Adrenal gland (tissue), 12 donors: ENCODE measurements around the gene FGGY. TPM values are rescaled to one million over a fixed set of nuclear protein-coding genes. Genes with fewer than 3 reads are reported as not detected.

ENCODE experiments used
- DNase-seq, 7 donors: peaks; one replicate each; pipeline ENCODE4 v3.0.0-alpha.2; 2019 to 2020
- H3K27ac ChIP-seq, 5 donors: fragments of 200-600 bp; sonication (generic) in 4 of 5; 1 replicate in 3 of 5; 2 replicates in 2 of 5; pipeline versions ENCODE4 v1.5.1 to v1.8.0; 2016 to 2020; ENCODE audit warnings: mild to moderate bottlenecking in 1 of 5
- H3K27me3 ChIP-seq: fragments of 200-600 bp; 2 replicates; pipeline ENCODE4 v1.8.0; 2021
- H3K36me3 ChIP-seq, 2 donors: fragments of 200-600 bp; replicated peaks in 1 of 2; 1 replicate in 1 of 2; 2 replicates in 1 of 2; pipeline versions ENCODE4 v1.5.1 to v1.8.0; 2018 to 2022
- H3K4me1 ChIP-seq, 2 donors: fragments of 200-600 bp; replicated peaks in 1 of 2; 1 replicate in 1 of 2; 2 replicates in 1 of 2; pipeline versions ENCODE4 v1.5.1 to v1.8.0; 2018 to 2021
- H3K4me3 ChIP-seq, 4 donors: fragments of 200-600 bp; sonication (generic) in 3 of 4; one replicate each; pipeline ENCODE4 v1.5.1; 2016 to 2018
- H3K9me3 ChIP-seq, 3 donors: fragments of 200-600 bp; sonication (generic) in 1 of 3; replicated peaks in 1 of 3; 1 replicate in 2 of 3; 2 replicates in 1 of 3; pipeline versions ENCODE4 v1.5.1 to v1.8.0; 2016 to 2021
- POLR2A ChIP-seq, 2 donors: fragments of 450-650 bp; IDR thresholded peaks; one replicate each; pipeline ENCODE4 v1.6.1; 2017; ENCODE audit warnings: antibody characterized with exemption in 2 of 2, mild to moderate bottlenecking in 2 of 2, moderate library complexity in 1 of 2
- WGBS, 4 donors: extraction: QIAGEN DNeasy Blood & Tissue Kit in 2 of 4; methylation state at CpG; one replicate each; pipeline versions ENCODE4 v1.1.5 to v1.1.7; 2013 to 2017; 5-methylcytosine and 5-hydroxymethylcytosine counted together
- intact Hi-C, 2 donors: fragments of 100-400 bp; cut with DNase I; formaldehyde crosslinking; loops; one replicate each; pipeline versions ENCODE4 v1.14.1 to v1.15.0; 2022 to 2023
- polyA plus RNA-seq, 3 donors: library from polyadenylated mRNA; stranded (reverse); fragments of 200-250 nt in 2 of 3; fragments of 350-450 nt in 1 of 3; fragmentation: Illumina TruSeq in 1 of 3; extraction: RNeasy Lipid Tissue Mini Kit (QIAGEN cat#74804) in 1 of 3; gene quantifications; one replicate each; pipeline ENCODE4 v1.2.3, GENCODE V29; 2013 to 2014
- total RNA-seq, 9 donors: library from RNA; depleted of rRNA in 4 of 9; stranded (reverse); fragments of >200 nt in 4 of 9; fragments of 120-200 nt in 1 of 9; fragmentation: NEBNext Ultra II Directional in 1 of 9; extraction: Animal tissue kit (Norgen Biotek cat#: 25700) in 1 of 9; gene quantifications; one replicate each; pipeline versions ENCODE4 v1.1.0 to v1.2.4, GENCODE V29; 2013 to 2023
- TF ChIP-seq, protein P1 (sequence below), 6 experiments: fragments of 450-650 bp in 4 of 6; fragments of 200-600 bp in 2 of 6; sonication (generic) in 1 of 6; IDR thresholded peaks; 1 replicate in 5 of 6; 2 replicates in 1 of 6; pipeline versions ENCODE4 v1.5.1 to v1.8.0; 2016 to 2021; ENCODE audit warnings: antibody characterized with exemption in 6 of 6, mild to moderate bottlenecking in 2 of 6, moderate library complexity in 1 of 6
- donor health status: healthy with polysubstance abuse.
- donor health status: Bipolar disorder and iron deficiency.
- donor health status: DM: yes; HTN: yes; CAD: no.
- donor health status: DM: no; HTN: no; CAD: no.
- donor health status: DM: no; HTN: no; CAD: no.
- donor health status: DM: yes; HTN: yes; CAD: no.

FGGY gene
- total and polyA plus RNA-seq, 12 donors: 7.4 to 75.5 (median 35.0) TPM

DNA sequence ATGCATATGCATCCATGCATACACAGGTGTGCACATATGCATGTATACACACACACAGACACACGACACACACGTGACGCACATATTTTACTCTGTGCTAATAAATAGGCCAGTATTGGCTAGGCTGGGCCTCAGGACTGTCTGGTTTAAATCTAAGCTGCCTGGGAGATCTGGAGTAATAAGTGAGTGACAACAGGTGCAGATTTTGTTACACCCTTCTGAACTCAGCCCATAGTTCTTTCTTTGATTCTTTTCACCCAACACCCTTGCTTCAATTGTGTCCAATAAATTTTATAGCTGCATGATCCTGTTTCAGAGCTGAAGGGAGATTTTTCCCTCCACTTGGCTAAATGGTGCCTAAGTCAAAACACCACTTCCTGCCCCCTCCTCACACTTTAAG, 132.8 kb downstream of the FGGY start:
- WGBS, 4 donors: 92 to 100% (median 97%) methylated on average over 3 of the region's 3 CpGs
- intact Hi-C loops: no loop called here
- H3K36me3 ChIP-seq: no peaks in the 10 kb centered on the region
- TF ChIP-seq, protein P1, sequence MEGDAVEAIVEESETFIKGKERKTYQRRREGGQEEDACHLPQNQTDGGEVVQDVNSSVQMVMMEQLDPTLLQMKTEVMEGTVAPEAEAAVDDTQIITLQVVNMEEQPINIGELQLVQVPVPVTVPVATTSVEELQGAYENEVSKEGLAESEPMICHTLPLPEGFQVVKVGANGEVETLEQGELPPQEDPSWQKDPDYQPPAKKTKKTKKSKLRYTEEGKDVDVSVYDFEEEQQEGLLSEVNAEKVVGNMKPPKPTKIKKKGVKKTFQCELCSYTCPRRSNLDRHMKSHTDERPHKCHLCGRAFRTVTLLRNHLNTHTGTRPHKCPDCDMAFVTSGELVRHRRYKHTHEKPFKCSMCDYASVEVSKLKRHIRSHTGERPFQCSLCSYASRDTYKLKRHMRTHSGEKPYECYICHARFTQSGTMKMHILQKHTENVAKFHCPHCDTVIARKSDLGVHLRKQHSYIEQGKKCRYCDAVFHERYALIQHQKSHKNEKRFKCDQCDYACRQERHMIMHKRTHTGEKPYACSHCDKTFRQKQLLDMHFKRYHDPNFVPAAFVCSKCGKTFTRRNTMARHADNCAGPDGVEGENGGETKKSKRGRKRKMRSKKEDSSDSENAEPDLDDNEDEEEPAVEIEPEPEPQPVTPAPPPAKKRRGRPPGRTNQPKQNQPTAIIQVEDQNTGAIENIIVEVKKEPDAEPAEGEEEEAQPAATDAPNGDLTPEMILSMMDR (IDR thresholded peaks at IDR 0.05): no peak
- TF ChIP-seq POLR2A (IDR thresholded peaks at IDR 0.05): no peak
- H3K4me1 ChIP-seq: peaks cover 0 to 11% of the 10 kb centered on the region in 2 donors
- H3K27ac ChIP-seq: no peak overlapping the region
- H3K27me3 ChIP-seq: no peaks in the 10 kb centered on the region
- DNase-seq: no peak
- H3K4me3 ChIP-seq: no peak overlapping the region
- H3K9me3 ChIP-seq: no peaks in the 10 kb centered on the region

DNA sequence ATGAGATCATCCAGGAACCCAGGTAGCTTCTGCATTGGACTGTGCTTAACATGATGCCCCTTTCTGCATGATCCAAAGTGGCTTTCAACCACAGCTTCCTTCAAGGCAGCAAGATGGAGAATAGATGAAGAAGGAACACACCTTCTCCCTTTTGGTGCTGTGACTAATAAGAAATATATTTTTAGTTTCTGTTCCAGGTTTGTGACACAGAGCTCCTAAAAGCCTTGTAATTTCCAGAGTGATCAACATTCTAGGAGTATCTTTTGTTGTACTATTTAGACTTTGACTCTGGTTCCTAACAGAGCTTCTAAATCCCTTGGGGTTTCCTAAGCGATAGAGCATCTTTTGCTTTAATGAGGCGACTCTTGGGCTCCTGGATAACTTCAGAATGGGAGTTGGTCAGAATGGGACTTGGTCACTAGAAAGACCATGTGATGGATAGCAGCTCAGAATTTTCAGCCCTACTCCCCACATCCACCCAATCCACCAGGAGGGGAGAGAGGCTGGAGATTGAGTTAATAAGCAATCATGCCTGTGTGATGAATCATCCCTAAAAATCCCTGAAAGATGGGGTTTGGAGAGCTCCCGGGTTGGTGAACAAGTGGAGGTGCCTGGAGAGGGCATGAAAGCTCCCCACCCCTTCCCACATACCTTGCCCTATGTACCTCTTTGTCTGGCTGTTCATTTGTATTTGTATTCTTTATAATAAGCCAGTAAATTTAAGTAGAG, 134.8 kb downstream of the FGGY start:
- no peak overlapping the region for H3K4me3 ChIP-seq
- DNase-seq: no peak
- H3K9me3 ChIP-seq: no peaks in the 10 kb centered on the region
- H3K27me3 ChIP-seq: no peaks in the 10 kb centered on the region
- no peak for TF ChIP-seq POLR2A (IDR thresholded peaks at IDR 0.05)
- TF ChIP-seq, protein P1 (IDR thresholded peaks at IDR 0.05): no peak
- H3K36me3 ChIP-seq: no peaks in the 10 kb centered on the region
- no peak overlapping the region for H3K27ac ChIP-seq
- intact Hi-C loops: no loop called here
- H3K4me1 ChIP-seq: peaks cover 0 to 14% of the 10 kb centered on the region in 2 donors
- 82 to 87% (median 84%) methylated on average over 3 of the region's 3 CpGs for WGBS, 4 donors

DNA sequence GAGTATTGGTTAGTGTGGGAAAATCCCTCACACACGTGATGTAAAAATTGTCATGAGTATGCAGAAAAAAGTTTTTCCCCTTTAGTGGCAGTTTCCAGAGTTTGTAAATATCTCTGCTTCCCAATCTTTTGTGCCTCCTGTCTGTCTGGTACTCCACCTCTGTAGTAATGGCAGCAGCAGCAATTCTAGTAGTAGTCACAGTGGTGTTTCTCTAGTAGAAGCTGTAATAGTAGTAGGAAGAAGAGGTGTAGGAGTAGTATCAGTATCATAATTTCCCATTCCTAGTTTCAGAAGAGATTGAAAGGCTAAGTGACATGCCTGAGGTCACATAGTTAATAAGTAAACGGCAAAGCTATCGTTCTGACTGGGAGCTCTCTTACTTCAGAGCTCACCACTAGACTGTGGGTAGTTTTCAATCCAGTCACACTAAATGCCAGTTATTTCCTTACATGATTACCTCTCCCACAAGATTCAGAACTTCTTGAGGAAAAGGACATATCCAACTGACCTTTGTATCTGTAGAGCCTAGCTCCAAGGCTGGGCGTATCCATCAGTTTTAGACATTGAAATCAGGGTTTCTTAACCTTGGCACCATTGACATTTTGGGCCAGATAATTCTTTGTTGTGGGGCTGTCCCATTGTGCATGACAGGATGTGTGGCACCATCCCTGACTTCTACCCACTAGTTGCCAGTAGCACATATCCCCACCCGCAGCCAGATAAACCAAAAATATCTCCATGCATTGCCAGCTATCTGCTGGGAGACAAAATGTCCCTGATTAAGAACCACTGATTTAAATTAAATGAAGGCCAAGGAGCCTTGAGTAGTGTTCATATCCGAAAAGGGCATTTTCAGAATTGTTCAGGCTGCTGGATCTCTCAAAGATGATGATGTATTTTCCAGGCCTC, 135.9 kb downstream of the FGGY start:
- intact Hi-C loops: no loop called here
- WGBS, 4 donors: 92 to 96% (median 96%) methylated on average over 6 of the region's 6 CpGs
- DNase-seq: no peak
- H3K27ac ChIP-seq: no peak overlapping the region
- no peaks in the 10 kb centered on the region for H3K9me3 ChIP-seq
- no peaks in the 10 kb centered on the region for H3K36me3 ChIP-seq
- H3K4me1 ChIP-seq: peaks cover 0 to 9% of the 10 kb centered on the region in 2 donors
- TF ChIP-seq POLR2A (IDR thresholded peaks at IDR 0.05): no peak
- TF ChIP-seq, protein P1 (IDR thresholded peaks at IDR 0.05): no peak
- H3K27me3 ChIP-seq: no peaks in the 10 kb centered on the region
- H3K4me3 ChIP-seq: no peak overlapping the region

DNA sequence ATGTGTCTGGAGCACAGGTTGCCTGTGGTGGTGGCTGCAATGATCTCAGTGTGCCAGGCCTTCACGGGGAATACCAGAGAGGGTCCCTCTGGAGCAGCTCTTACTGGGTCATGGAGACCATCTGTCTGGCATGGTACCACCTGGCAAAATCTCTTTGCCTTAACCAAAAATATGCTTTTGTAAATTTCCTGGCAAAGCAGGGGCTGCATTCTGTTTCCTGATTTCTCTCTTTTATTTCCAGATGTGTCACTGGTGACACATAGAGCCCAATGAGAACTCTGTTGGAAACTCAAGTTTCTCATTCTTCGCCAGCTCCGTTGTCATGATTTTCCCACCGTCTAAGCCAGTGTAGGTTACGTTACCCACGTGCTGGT, 136.5 kb downstream of the FGGY start:
- H3K9me3 ChIP-seq: no peaks in the 10 kb centered on the region
- 85 to 97% (median 93%) methylated on average over 6 of the region's 6 CpGs for whole genome bisulfite sequencing, 4 donors
- no peak for DNase-seq
- H3K36me3 ChIP-seq: no peaks in the 10 kb centered on the region
- H3K27me3 ChIP-seq: no peaks in the 10 kb centered on the region
- no peak overlapping the region for H3K4me3 ChIP-seq
- peaks cover 0 to 9% of the 10 kb centered on the region in 2 donors for H3K4me1 ChIP-seq
- no peak overlapping the region for H3K27ac ChIP-seq
- intact Hi-C loops: no loop called here
- no peak for TF ChIP-seq POLR2A (IDR thresholded peaks at IDR 0.05)
- TF ChIP-seq, protein P1 (IDR thresholded peaks at IDR 0.05): no peak
